Measurements from ENCODE around the gene ACOX1.
A peak's percentile ranks its signal among the peaks of the same experiment; 100 is the strongest.

Gene ACOX1

GRCh38 chr17:76008630-76009425 is 29.9 kb upstream of the ACOX1 start:
- no peak for DNase-seq (ENCODE audit: low read depth)

GRCh38 chr17:76008208-76008607 is 29.2 kb upstream of the ACOX1 start:
- DNase-seq (ENCODE audit: low read depth), result no peak

DNA sequence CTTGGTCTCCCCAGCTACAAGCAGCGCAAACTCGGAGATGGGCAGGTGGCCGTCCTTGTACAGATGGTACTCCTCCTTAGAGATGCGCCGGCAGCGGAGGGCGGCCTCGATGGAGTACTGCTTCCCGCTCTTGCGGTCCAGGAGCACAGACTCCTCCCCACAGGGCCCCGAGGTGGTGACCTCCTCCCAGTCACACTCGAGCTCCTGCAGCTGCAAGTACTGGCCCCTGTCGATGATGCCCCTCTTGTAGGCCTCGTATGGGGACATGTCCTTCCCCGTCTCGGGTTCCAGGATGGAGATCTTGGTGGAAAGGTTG is 28.8 kb upstream of the ACOX1 start:
- DNase-seq (ENCODE audit: low read depth), result no peak

DNA sequence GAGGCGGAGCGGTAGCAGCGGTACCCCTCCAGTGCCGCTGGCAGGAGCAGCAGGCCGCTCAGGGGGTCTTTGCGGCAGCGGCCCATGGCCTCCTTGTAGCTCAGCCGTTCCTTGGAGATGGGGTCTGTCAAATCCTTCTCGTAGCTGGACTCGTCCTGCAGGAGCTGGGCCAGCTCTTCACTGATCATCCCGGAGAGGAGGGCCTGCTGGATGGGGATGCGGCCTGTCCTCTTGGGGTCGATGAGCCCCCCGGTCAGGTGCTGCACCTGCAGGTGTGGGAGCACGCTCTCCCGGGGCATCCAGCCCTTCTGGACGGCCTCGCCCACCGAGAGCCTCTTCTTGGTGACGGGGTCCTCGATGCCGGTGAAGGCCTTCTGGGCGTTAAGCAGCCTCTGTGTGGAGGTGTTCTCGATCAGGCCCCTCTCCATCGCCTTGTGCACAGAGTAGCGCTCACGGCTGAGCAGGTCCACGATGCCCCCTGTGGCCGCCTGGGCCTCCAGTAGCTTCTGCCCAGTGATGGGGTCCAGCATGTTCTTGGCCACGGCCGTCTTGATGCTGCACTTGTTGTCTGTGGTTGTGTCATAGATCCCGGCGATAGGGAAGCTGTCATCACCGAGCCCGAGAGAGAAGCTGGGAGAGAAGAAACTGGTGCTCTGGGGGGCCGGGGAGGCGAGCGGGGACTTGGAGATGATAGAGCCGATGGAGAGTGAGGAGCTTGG is 28.3 kb upstream of the ACOX1 start:
- DNase-seq (ENCODE audit: low read depth), result no peak

- DNase-seq (ENCODE audit: low read depth), result peak; percentile 33
Measured at GRCh38 chr17:76005263-76006149, 26.5 kb upstream of the ACOX1 start.

GRCh38 chr17:76004750-76005262 is 25.8 kb upstream of the ACOX1 start:
- DNase-seq (ENCODE audit: low read depth), result no peak

DNA sequence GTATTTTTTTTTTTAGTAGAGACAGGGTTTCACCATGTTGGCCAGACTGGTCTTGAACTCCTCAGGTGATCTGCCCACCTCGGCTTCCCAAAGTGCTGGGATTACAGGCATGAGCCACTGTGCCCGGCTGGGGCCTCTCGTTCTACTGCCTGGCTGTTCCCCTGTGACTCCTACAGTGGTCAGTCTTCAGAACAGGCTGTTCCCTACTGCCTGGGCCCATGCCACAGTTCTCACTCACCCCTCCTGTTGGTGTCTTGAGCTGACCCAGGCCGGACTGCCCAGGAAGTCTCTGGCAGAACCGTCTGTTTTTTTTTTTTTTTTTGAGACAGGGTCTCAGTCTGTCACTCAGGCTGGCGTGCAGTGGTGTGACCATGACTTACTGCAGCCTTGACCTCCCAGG is 24.9 kb upstream of the ACOX1 start:
- no peak for DNase-seq (ENCODE audit: low read depth)

GRCh38 chr17:76002100-76002499 is 23.1 kb upstream of the ACOX1 start:
- DNase-seq (ENCODE audit: low read depth), result no peak

DNA sequence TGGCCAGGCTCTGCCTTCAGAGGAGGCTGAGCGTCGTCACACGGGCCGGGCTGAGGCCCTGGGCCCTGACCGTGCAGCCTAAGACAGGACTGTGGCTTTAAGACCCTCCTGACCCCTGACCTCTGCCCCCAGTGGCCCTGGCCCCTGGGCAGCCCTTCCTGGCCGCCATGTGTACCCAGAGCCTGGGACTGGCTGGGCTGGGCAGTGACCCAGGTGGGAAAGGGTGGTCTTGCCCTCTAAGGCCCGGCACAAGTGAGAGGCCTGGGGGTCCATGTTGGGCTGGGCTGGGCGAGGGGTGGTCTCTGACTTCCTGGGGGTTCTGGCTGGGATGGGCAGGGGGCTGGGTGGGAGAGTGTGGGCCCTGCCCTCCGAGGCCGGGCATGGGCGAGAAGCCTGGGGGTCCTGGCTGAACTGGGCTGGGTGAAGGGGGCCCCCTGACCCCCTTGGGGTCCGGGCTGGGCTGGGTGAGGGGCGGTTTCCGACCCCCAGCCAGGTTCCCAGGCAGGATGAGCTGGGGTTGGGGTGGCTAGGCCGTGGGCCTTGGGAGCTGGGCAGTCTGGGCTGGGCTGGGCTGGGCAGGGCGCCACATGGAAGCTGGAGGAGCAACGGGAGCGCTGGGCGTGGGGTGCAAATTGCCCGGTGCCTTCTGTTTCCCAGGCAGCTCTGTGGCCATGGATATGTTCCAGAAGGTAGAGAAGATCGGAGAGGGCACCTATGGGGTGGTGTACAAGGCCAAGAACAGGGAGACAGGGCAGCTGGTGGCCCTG is 22.0 kb upstream of the ACOX1 start, which contains the start of gene CDK3:
Gene CDK3, plus strand, starts transcription at position 101 of the 767 bp plus-strand sequence. Its CDS starts 571 bp downstream, at position 672.
- no peak for DNase-seq (ENCODE audit: low read depth)

GRCh38 chr17:76000016-76000754 is 21.2 kb upstream of the ACOX1 start:
- no peak for DNase-seq (ENCODE audit: low read depth)

DNA sequence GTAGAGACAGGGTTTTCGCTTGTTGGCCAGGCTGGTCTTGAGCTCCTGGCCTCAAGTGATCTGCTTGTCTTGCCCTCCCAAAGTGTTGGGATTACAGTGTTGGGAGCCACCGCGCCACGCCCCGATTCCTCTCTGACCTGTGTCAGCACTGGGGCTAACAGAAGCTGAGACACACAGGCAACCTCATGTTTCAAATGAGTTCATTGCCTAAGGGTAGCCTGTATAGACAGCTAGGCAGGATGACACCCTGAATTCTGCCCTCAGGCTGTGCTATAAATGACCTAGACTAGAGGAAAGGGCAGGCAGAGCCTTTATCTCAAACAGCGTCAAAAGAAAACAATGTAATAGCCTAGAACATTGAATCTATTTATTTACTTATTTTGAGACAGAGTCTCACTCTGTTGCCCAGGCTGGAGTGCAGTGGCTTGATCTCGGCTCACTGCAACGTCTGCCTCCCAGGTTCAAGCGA is 19.4 kb upstream of the ACOX1 start:
- DNase-seq (ENCODE audit: low read depth), result no peak

DNA sequence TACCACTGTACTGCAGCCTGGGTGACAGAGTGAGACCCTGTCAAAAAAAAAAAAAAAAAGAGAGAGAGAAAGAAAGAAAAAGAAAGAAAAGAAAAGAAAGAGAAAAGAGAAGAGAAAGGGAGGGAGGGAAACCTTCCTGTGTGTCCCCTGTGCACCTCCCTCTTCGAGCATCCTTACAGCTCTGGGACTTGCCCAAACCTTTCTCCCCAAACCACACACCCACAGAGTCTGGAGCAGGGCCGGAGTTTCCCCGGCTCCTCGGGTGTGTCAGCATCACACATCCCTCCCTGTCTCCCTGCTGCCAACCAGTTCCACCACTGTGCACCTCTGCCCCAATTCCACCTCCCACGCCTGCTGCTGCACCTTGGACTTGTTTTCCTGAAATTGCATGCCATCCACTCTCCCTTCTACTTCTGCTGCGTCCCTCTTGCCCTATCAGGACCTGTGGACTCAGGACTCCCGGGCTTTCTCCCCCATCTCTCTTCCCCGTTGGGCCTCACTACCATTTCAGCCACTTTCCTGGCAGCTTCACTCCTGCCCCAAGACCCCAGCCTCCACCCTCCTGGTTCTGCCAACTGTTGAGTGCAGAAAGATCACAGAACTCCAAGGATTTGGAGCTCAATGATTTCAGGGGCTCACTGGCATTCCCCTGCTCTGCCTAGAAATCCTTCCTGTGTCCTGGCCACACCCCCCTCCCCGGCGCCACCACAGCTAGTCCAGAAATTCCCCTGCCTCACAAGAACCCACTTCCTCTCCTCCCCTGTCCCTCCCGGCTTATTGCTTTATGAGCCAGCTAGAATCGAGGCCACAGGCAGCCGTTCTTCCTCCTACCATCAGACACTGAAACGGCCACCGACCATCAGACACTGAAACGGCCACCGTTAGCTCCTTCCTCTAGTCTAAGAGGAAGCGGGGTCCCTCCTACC is 18.0 kb upstream of the ACOX1 start:
- DNase-seq (ENCODE audit: low read depth), result no peak

GRCh38 chr17:75995385-75995925 is 16.5 kb upstream of the ACOX1 start:
- no peak for DNase-seq (ENCODE audit: low read depth)

DNA sequence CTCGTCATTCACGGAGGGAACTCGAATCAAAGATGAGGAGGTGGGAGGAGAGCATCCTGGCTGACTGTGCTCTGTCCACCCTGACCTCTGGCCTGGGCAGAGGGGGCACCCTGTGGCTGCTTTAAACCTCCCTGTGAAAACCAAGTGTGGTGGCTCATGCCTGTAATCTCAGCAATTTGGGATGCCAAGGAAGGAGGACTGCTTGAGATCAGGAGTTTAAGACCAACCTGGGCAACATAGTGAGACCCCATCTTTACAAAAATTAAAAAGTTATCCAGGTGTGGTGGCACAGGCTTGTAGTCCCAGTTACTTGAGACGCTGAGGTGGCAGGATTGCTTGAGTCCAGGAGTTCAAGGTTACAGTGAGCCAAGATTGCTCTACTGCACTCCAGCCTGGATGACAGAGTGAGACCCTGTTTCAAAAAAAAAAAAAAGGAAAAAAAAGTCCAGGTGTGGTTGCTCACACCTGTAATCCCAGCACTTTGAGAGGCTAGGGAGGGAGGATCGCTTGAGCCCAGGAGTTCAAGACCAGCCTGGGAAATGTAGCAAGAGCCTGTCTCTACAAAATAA is 15.9 kb upstream of the ACOX1 start:
- no peak for DNase-seq (ENCODE audit: low read depth)

DNA sequence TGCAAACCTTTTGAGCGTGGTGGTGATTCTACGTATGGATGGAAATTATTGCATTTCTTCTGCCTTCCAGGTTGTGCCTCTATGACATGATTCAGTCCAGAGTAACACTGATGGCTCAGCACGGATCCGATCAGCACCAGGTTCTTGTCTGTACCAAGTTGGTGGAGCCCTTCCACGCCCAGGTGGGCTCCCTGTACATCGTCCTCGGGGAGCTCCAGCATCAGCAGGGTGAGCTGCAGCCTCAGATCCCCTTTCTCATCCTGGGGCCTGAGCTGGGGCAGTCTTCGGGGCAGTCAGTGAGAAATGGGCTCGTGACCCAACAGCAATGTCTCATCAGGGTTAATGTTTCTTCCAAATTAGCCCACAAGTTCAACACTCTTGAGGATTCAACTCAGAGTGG is 12.4 kb upstream of the ACOX1 start:
- no peak for DNase-seq (ENCODE audit: low read depth)

DNA sequence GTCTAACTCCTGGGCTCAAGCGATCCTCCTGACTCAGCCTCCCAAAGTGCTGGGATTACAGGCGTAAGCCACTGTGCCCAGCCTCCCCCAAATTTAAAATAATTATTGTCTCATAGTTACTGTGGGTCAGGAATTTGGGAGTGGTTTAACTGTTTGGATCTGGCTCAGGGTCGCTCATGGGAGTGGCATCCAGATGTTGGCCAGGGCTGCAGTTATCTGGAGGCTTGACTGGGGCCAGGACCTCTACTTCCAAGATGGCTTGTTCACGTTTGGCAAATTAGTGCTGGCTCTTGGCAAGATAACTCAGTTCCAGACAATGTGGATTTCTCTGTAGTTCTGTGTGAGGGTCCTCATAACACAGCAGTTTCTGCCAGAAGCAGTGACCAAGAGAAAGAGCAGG is 8.1 kb upstream of the ACOX1 start:
- no peak for DNase-seq (ENCODE audit: low read depth)

DNA sequence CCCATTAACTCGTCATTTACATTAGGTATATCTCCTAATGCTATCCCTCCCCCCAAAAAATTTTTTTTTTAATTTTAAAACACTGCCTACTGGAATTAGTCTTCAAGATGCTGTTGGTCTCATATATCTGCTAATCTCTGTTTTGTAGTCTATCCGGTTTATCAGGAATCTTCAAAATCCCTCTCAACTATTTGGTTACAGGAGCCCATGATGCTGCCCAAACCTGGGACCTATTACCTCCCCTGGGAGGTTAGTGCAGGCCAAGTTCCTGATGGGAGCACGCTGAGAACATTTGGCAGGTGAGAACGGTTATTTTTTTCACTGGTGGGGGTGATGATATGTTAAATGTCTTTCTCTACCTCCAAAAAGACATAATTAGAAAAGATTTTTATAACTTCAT is 7.0 kb upstream of the ACOX1 start:
- DNase-seq (ENCODE audit: low read depth), result no peak

DNA sequence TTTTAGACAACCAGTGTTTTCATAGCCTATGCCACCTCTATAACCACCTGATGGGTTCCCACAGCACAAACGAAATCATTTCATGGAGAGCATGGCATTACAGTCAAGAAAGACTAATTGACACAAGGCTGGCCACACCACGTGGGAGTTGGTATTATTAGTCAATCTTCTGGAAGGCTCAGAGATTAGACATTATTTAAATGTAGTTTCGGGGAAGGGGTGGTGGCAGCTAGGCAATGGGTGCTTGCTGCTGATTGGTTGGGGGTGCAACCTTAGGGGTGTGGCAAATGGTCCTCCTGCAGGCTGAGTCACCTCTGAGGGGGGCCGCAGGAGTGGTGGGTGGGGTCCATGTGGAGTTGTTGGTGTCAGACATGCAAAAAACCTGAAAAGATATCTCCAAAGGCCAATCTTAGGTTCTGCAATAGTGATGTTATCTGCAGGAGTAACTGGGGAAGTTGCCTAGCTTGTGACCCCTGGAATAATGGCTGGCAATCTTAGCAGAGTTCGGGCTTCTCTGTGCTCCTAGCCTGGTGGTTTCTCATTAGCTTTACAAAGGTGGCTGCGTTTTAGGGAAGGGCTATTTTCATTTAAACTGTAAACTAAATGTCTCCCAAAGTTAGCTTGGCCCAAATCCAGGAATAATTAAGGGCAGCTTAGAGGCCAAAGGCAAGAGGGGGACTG is 4.7 kb upstream of the ACOX1 start:
- peak; percentile 49 for DNase-seq (ENCODE audit: low read depth)

Data from fibroblast of gingiva (primary cell).